ENCODE results near the gene POM121L2. TPM values are rescaled to one million over a fixed set of nuclear protein-coding genes. Genes with fewer than 3 reads are reported as not detected.

POM121L2 gene
- total and polyA plus RNA-seq, 9 of the 15 experiments (the other 6 are each of a cell fraction or from before 2014, with no cell fraction given): 0.23 to 0.45 TPM; not detected in 7

DNA sequence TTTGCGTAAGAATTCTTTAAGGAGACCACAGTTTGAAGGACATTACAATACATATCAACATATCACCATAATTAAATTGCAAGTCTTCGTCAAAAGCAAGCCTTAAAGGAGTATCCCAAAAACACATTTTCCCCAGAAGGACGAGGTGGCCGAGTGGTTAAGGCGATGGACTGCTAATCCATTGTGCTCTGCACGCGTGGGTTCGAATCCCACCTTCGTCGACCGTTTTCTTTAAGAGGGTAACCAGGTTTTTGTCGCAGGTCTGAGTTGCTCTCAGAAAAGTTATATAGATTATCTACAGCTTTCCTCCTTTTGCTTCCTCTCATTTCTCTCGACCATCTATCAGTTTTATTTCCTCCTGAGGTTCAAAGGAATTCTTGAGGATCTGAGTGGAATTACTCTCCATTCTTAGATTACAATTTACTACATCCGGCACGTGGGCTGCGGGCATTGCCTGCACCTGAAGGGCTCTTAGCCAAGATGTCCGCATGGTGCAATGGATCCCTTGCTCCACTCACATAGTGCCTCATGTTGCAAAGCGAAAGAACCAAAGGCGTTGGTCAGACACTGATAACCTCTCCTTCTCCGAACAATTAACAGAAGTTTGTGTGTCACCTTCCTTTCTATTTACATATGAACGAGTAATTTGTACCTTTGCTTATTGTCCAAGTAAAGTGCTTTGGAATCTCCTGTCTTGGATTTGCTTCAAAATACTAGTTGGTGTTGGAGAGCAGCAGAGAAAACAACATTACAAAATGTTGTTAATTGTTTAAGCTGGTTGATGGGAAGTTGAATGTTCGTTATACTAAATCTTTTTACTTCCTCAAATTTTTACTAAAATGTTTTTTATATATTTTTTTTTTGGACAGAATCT, 14.0 kb downstream of the POM121L2 start (continued):
- TF ChIP-seq, protein P1, sequence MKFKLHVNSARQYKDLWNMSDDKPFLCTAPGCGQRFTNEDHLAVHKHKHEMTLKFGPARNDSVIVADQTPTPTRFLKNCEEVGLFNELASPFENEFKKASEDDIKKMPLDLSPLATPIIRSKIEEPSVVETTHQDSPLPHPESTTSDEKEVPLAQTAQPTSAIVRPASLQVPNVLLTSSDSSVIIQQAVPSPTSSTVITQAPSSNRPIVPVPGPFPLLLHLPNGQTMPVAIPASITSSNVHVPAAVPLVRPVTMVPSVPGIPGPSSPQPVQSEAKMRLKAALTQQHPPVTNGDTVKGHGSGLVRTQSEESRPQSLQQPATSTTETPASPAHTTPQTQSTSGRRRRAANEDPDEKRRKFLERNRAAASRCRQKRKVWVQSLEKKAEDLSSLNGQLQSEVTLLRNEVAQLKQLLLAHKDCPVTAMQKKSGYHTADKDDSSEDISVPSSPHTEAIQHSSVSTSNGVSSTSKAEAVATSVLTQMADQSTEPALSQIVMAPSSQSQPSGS (CRISPR knock-in tag; IDR thresholded peaks at IDR 0.05): no peak
- TF ChIP-seq, protein P2, sequence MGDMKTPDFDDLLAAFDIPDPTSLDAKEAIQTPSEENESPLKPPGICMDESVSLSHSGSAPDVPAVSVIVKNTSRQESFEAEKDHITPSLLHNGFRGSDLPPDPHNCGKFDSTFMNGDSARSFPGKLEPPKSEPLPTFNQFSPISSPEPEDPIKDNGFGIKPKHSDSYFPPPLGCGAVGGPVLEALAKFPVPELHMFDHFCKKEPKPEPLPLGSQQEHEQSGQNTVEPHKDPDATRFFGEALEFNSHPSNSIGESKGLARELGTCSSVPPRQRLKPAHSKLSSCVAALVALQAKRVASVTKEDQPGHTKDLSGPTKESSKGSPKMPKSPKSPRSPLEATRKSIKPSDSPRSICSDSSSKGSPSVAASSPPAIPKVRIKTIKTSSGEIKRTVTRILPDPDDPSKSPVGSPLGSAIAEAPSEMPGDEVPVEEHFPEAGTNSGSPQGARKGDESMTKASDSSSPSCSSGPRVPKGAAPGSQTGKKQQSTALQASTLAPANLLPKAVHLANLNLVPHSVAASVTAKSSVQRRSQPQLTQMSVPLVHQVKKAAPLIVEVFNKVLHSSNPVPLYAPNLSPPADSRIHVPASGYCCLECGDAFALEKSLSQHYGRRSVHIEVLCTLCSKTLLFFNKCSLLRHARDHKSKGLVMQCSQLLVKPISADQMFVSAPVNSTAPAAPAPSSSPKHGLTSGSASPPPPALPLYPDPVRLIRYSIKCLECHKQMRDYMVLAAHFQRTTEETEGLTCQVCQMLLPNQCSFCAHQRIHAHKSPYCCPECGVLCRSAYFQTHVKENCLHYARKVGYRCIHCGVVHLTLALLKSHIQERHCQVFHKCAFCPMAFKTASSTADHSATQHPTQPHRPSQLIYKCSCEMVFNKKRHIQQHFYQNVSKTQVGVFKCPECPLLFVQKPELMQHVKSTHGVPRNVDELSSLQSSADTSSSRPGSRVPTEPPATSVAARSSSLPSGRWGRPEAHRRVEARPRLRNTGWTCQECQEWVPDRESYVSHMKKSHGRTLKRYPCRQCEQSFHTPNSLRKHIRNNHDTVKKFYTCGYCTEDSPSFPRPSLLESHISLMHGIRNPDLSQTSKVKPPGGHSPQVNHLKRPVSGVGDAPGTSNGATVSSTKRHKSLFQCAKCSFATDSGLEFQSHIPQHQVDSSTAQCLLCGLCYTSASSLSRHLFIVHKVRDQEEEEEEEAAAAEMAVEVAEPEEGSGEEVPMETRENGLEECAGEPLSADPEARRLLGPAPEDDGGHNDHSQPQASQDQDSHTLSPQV (IDR thresholded peaks at IDR 0.05): peak; percentile 95
- TF ChIP-seq MAZ (CRISPR knock-in tag; conservative IDR thresholded peaks at IDR 0.05 in 1 of 2, IDR thresholded peaks at IDR 0.05 in 1 of 2) (peak; percentile 17 to 51; a peak in 1 of 4 replicates), CBX8 (IDR thresholded peaks at IDR 0.05; ENCODE audit: borderline replicate concordance, extremely low read depth, low read depth, low read length, poor library complexity, severe bottlenecking) (no peak), BACH1 (tag; IDR thresholded peaks at IDR 0.05) (no peak), ZNF124 (CRISPR knock-in tag; IDR thresholded peaks at IDR 0.05) (no peak), ZNF583 (CRISPR knock-in tag; IDR thresholded peaks at IDR 0.05) (no peak), ZBTB7A (IDR thresholded peaks at IDR 0.05; ENCODE audit: borderline replicate concordance, control insufficient read depth, low read depth, low read length) (peak; percentile 48; the same call in 1 of the 2 replicates), ZNF253 (CRISPR knock-in tag; conservative IDR thresholded peaks at IDR 0.05) (no peak), HDAC1 (IDR thresholded peaks at IDR 0.05) (peak; percentile 35 to 97; a peak in 3 of 4 replicates), MYC (IDR thresholded peaks at IDR 0.05; ENCODE audit: low read depth, low read length) (peak; percentile 96), MYC (CRISPR knock-in tag; IDR thresholded peaks at IDR 0.05; ENCODE audit: borderline replicate concordance, low read depth) (0 out of 2 replicates have a peak, but pooled peaks have one; percentile 57), FUS (optimal IDR thresholded peaks at IDR 0.05; ENCODE audit: low read depth, low read length) (no peak), ZFX (CRISPR knock-in tag; IDR thresholded peaks at IDR 0.05) (no peak), HNRNPUL1 (IDR thresholded peaks at IDR 0.05; ENCODE audit: low read length) (no peak), GABPB2 (CRISPR knock-in tag; conservative IDR thresholded peaks at IDR 0.05) (no peak), ELF4 (CRISPR knock-in tag; IDR thresholded peaks at IDR 0.05) (no peak)
- TF ChIP-seq, protein P3, sequence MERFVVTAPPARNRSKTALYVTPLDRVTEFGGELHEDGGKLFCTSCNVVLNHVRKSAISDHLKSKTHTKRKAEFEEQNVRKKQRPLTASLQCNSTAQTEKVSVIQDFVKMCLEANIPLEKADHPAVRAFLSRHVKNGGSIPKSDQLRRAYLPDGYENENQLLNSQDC (CRISPR knock-in tag; IDR thresholded peaks at IDR 0.05): no peak
- TF ChIP-seq, protein P4, sequence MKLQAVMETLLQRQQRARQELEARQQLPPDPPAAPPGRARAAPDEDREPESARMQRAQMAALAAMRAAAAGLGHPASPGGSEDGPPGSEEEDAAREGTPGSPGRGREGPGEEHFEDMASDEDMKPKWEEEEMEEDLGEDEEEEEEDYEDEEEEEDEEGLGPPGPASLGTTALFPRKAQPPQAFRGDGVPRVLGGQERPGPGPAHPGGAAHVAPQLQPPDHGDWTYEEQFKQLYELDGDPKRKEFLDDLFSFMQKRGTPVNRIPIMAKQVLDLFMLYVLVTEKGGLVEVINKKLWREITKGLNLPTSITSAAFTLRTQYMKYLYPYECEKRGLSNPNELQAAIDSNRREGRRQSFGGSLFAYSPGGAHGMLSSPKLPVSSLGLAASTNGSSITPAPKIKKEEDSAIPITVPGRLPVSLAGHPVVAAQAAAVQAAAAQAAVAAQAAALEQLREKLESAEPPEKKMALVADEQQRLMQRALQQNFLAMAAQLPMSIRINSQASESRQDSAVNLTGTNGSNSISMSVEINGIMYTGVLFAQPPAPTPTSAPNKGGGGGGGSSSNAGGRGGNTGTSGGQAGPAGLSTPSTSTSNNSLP (IDR thresholded peaks at IDR 0.05; ENCODE audit: borderline replicate concordance, low read depth, low read length): peak; percentile 98
